Heart left ventricle (tissue), 16 donors: Measurements from ENCODE around the gene TAC4. TPM values are rescaled to one million over a fixed set of nuclear protein-coding genes. Genes with fewer than 3 reads are reported as not detected.

Experiments
- ATAC-seq, 4 donors: fragments of 200-7000 bp; cut with Tn5 transposase; one replicate each; pipeline ENCODE4 v1.9.1; 2020 to 2022; ENCODE audit warnings: moderate library complexity in 4 of 4, mild to moderate bottlenecking in 3 of 4, moderate number of reproducible peaks in 1 of 4
- DNase-seq, 5 donors: peaks; one replicate each; pipeline ENCODE4 v3.0.0-alpha.2; 2020
- H3K27ac ChIP-seq, 12 donors: fragments of 200-600 bp; sonication (generic) in 4 of 12; one replicate each; pipeline versions ENCODE4 v1.5.0 to v1.8.0; 2016 to 2022; ENCODE audit warnings: mild to moderate bottlenecking in 2 of 12
- H3K27me3 ChIP-seq, 9 donors: fragments of 200-600 bp; sonication (generic) in 2 of 9; one replicate each; pipeline versions ENCODE4 v1.5.1 to v1.8.0; 2016 to 2022; ENCODE audit warnings: mild to moderate bottlenecking in 3 of 9
- H3K36me3 ChIP-seq, 9 donors: fragments of 200-600 bp; sonication (generic) in 2 of 9; one replicate each; pipeline versions ENCODE4 v1.5.0 to v1.8.0; 2018 to 2022; ENCODE audit warnings: mild to moderate bottlenecking in 2 of 9
- H3K4me1 ChIP-seq, 12 donors: fragments of 200-600 bp; sonication (generic) in 4 of 12; one replicate each; pipeline versions ENCODE4 v1.5.0 to v1.8.0; 2016 to 2022; ENCODE audit warnings: mild to moderate bottlenecking in 3 of 12
- H3K4me3 ChIP-seq, 12 donors: fragments of 200-600 bp; sonication (generic) in 4 of 12; one replicate each; pipeline versions ENCODE4 v1.5.0 to v1.8.0; 2017 to 2022; ENCODE audit warnings: mild to moderate bottlenecking in 9 of 12, moderate library complexity in 4 of 12
- H3K9me3 ChIP-seq, 12 donors: fragments of 200-600 bp; sonication (generic) in 4 of 12; one replicate each; pipeline versions ENCODE4 v1.5.0 to v1.8.0; 2016 to 2022; ENCODE audit warnings: mild to moderate bottlenecking in 1 of 12
- CTCF ChIP-seq, 12 donors: fragments of 200-600 bp; sonication (generic) in 4 of 12; IDR thresholded peaks; one replicate each; pipeline versions ENCODE4 v1.5.0 to v1.8.0; 2018 to 2022; ENCODE audit warnings: antibody characterized with exemption in 12 of 12, mild to moderate bottlenecking in 5 of 12
- POLR2A ChIP-seq, 2 donors: fragments of 450-650 bp; IDR thresholded peaks; one replicate each; pipeline ENCODE4 v1.6.1; 2017; ENCODE audit warnings: antibody characterized with exemption in 2 of 2, mild to moderate bottlenecking in 2 of 2, moderate library complexity in 2 of 2
- WGBS, 4 donors: extraction: QIAGEN DNeasy Blood & Tissue Kit in 2 of 4; methylation state at CpG; one replicate each; pipeline versions ENCODE4 v1.1.5 to v1.1.7; 2013 to 2018; 5-methylcytosine and 5-hydroxymethylcytosine counted together
- intact Hi-C, 10 donors: fragments of 100-400 bp; cut with DNase I; formaldehyde crosslinking; loops; one replicate each; pipeline versions ENCODE4 v1.11.1 to v1.14.2; 2022
- polyA plus RNA-seq, 2 donors: library from polyadenylated mRNA; stranded (reverse); fragments of 200-250 nt; gene quantifications; one replicate each; pipeline ENCODE4 v1.2.3, GENCODE V29; 2013
- total RNA-seq, 9 donors: library from RNA; depleted of rRNA in 2 of 9; stranded (reverse); fragments of >200 nt in 2 of 9; fragmentation: NEBNext Ultra II Directional in 3 of 9; extraction: Animal tissue kit (Norgen Biotek cat#: 25700) in 3 of 9; gene quantifications; one replicate each; pipeline versions ENCODE4 v1.1.0 to v1.2.4, GENCODE V29; 2016 to 2023
- donor health status: ischemic (EF 13 %, LVEDD 7.1; RV severe dilation, severe dysfunction).
- donor health status: healthy with polysubstance abuse.
- donor health status: DM: no; HTN: yes; CAD: no.
- donor health status: DM: no; HTN: no; CAD: no.
- donor health status: ischemic (EF 25% LVEDD 6.9; RV normal size, moderate dysfunction).
- donor health status: ischemic (EF 25% LVEDD 5.7; RV mildly dilated, moderate dysfunction).
- donor health status: healthy.
- donor health status: DM: yes; HTN: yes; CAD: no.
- donor health status: ischemic (EF 35%, LVEDD 5.7; RV mildly dilated, moderate dysfunction).
- donor health status: nonischemic (EF 11% LVEDD 7.7; RV severe dilation, severe dysfunction).
- donor health status: DM: yes; HTN: yes; CAD: no.
- donor health status: PGD.
- donor health status: ischemic (EF 29% LVEDD 5.4; RV normal size, mild dysfunction).
- donor health status: nonischemic (EF 23%, LVEDD 6.1; RV moderate dilation, normal function).

The TAC4 gene
- total and polyA plus RNA-seq, 11 donors = 0.50 to 2.1 (median 1.3) TPM; not detected in 8

- intact Hi-C loops = no loop called here
- H3K27ac ChIP-seq = no peak overlapping the region
- no peak for TF ChIP-seq CTCF (IDR thresholded peaks at IDR 0.05)
- peaks cover 0 to 8% (median 0%) of the 10 kb centered on the region in 12 donors for H3K4me1 ChIP-seq
- no peak overlapping the region for H3K4me3 ChIP-seq
- H3K36me3 ChIP-seq = no peaks in the 10 kb centered on the region
- DNase-seq = no peak
- ATAC-seq = no peak
- peaks cover 6 to 76% (median 36%) of the 10 kb centered on the region in 9 donors for H3K27me3 ChIP-seq
- 78 to 86% (median 84%) methylated on average over 5 of the region's 5 CpGs for WGBS, 4 donors
- H3K9me3 ChIP-seq = no peaks in the 10 kb centered on the region
Observed at GRCh38 chr17:49886036-49886435, 38.2 kb upstream of the TAC4 start.

GRCh38 chr17:49882434-49882833 is 34.6 kb upstream of the TAC4 start:
- ATAC-seq = no peak
- intact Hi-C loops = loop anchor here in 7 of 10 donors (5.0 kb wide), 1 partner anchor 115 kb away; the partner anchor contains the start of gene DLX3 (in 7 of the 7)
- H3K4me1 ChIP-seq = peaks cover 0 to 10% (median 4%) of the 10 kb centered on the region in 12 donors
- no peak for DNase-seq
- peaks cover 4 to 71% (median 26%) of the 10 kb centered on the region in 9 donors for H3K27me3 ChIP-seq
- WGBS, 4 donors = 51 to 60% (median 57%) methylated on average over 7 of the region's 7 CpGs
- no peaks in the 10 kb centered on the region for H3K9me3 ChIP-seq
- no peak overlapping the region for H3K4me3 ChIP-seq
- TF ChIP-seq CTCF (IDR thresholded peaks at IDR 0.05) (no peak), POLR2A (IDR thresholded peaks at IDR 0.05) (no peak)
- H3K36me3 ChIP-seq = no peaks in the 10 kb centered on the region
- H3K27ac ChIP-seq = no peak overlapping the region

- peaks cover 0 to 10% (median 4%) of the 10 kb centered on the region in 12 donors for H3K4me1 ChIP-seq
- H3K27me3 ChIP-seq = peaks cover 4 to 66% (median 26%) of the 10 kb centered on the region in 9 donors
- TF ChIP-seq CTCF (IDR thresholded peaks at IDR 0.05) (no peak), POLR2A (IDR thresholded peaks at IDR 0.05) (no peak)
- no peak overlapping the region for H3K27ac ChIP-seq
- intact Hi-C loops = loop anchor here in 9 of 10 donors (2.0 to 5.0 kb wide), 3 partner anchors 116 to 118 kb away; partner anchors contain the start of gene DLX3 (in 7 of the 9)
- ATAC-seq (no peak), DNase-seq (no peak)
- H3K36me3 ChIP-seq = no peaks in the 10 kb centered on the region
- H3K9me3 ChIP-seq = no peaks in the 10 kb centered on the region
- WGBS, 4 donors = 26 to 41% (median 33%) methylated on average over 5 of the region's 5 CpGs
- H3K4me3 ChIP-seq = no peak overlapping the region
Observed at GRCh38 chr17:49881054-49881402, 33.2 kb upstream of the TAC4 start.

- DNase-seq = peak; percentile 50 to 90 (median 67)
- H3K4me3 ChIP-seq = no peak overlapping the region
- WGBS, 4 donors = 5 to 8% (median 8%) methylated on average over 41 of the region's 41 CpGs
Observed at GRCh38 chr17:49880291-49881053, 32.6 kb upstream of the TAC4 start.

More at GRCh38 chr17:49880291-49881053, 32.6 kb upstream of the TAC4 start:
- TF ChIP-seq CTCF (IDR thresholded peaks at IDR 0.05) = peak; percentile 82 to 98 (median 94)
- no peak for TF ChIP-seq POLR2A (IDR thresholded peaks at IDR 0.05)
- Histone ChIP-seq H3K9me3 (no peaks in the 10 kb centered on the region), H3K27ac (no peak overlapping the region), H3K36me3 (no peaks in the 10 kb centered on the region), H3K4me1 (peaks cover 0 to 10% (median 4%) of the 10 kb centered on the region in 12 donors), H3K27me3 (peaks cover 4 to 65% (median 26%) of the 10 kb centered on the region in 9 donors)
- intact Hi-C loops = loop anchor here in 9 of 10 donors (2.0 to 5.0 kb wide), 3 partner anchors 116 to 118 kb away; partner anchors contain the start of gene DLX3 (in 7 of the 9)
- peak; percentile 75 to 95 (median 90) for ATAC-seq
